ENCODE measurements around the gene LCLAT1.
"Not testable (repeated sequence)": the region's sequence is repeated elsewhere in the genome, so short reads cannot be mapped to it uniquely, and the experiment has no call there.

The LCLAT1 gene

DNA sequence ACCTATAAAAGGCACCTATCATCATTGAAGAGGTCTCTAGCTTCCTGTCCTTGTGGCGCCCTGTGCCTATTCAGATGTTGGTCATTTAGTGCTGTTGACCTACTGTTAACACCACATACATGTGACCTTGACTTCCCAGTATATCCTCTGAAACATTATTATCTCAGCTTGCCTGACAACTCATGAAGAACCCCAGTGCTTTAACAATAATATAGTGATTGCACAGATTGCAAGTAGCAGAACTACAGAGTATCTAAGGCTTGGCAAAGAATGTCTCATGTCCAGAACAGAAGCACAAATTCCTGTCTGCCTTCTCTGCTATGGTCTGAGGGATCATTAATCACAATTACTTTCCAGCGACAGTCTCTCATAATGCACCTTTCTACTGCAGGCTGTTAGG is 165.3 kb downstream of the LCLAT1 start:
- no peak for FAIRE-seq

DNA sequence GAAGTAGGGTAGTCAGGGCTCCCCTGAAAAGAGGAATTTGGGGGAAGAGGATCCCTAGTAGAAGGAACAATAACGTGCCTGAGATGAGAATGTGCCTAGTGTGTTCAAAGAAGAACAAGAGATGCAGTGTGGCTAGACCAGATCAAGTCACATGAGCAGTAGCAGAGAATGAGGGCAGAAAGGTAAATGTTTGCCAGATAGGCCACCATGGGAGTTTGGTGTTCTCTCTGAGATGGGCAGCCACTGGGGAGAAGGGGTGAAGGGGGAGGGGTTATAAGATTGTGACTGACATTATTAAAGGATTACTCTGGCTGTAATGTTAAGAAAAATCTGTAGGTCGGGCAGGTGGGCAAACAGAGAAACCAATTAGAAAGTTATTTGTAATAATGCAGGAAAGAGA is 166.0 kb downstream of the LCLAT1 start:
- FAIRE-seq = no peak

- not testable (repeated sequence) for FAIRE-seq
Measured at GRCh38 chr2:30614227-30614626, 167.2 kb downstream of the LCLAT1 start.

DNA sequence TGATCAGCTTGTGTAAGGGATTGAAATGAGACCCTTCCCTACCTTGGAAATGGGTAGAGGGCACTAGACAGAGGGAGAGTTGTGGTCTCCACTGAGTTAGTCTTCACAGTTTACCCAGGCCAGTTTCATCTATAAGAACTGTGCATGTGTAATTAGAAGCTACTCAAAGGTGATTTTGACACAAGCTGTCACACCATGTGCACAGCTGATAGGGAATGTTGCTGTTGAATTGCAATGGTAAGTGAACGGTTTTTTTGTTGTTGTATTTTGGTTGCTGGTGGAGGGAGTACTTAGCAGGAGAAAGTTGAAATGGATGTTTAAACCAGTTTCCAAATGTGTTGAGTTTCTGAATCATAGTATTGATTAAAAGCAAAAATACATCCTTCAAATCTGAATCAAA is 168.9 kb downstream of the LCLAT1 start:
- FAIRE-seq = no peak

DNA sequence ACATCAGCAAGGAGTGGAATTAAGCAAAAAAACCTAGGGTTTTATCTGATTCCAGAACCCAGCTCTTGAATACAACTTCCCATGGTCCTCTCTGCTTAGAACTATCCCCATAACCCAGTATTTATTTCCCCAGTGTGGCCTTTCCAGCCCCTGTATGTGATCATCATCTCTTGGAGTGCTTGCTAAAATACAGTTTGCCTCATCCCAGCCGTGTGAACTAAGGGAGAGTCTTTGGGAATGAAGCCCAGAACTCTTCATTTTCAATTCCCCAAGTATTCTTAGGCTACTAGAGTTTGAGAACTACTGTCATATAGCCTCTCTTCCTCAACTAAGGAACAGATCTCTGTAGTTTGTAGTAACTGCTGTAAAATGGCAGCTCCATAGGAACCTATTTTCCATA is 173.1 kb downstream of the LCLAT1 start:
- FAIRE-seq = no peak

DNA sequence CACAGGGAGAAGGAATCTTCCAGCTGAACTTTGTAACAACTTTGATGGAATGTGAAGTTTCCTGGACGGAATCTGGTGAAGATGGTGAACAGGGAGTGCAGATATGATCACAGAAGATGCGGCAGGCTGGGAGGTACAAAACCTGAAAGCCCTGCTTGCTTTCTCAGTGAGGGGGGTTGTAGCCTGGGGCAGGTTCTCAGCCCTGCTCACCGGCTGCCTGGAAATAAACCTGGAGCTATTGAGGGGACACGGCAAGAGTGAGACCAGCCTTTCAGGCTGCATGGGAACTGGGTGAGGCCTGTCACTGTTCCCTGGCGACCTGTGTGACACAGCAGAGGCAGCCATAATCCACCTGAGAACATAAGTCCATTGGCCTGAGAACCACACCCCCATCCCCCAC is 174.8 kb downstream of the LCLAT1 start:
- FAIRE-seq = no peak

GRCh38 chr2:30622452-30622851 is 175.4 kb downstream of the LCLAT1 start:
- no peak for FAIRE-seq

- FAIRE-seq = no peak
Measured at GRCh38 chr2:30625276-30625675, 178.2 kb downstream of the LCLAT1 start.

DNA sequence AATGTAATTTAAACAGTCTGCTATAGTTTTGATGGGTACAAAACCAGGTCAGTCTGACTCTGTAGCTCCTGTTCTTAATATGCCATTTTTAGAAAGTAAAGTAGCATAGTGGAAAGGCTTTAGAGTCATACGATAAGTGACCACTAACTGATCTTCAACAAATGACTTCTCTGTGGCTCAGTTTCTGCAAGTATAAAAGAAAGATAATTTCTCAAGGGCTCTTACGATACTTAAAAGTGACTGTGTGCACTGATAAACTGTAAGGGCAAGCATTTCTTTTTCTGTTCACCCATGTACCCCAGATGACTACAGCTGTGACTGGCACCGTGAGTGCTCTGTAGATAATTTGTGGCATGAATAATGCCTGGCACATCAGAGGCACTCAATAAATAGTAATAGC is 178.7 kb downstream of the LCLAT1 start:
- FAIRE-seq = no peak

GRCh38 chr2:30626397-30626796 is 179.4 kb downstream of the LCLAT1 start:
- FAIRE-seq = no peak

GRCh38 chr2:30627151-30627550 is 180.1 kb downstream of the LCLAT1 start:
- no peak for FAIRE-seq

DNA sequence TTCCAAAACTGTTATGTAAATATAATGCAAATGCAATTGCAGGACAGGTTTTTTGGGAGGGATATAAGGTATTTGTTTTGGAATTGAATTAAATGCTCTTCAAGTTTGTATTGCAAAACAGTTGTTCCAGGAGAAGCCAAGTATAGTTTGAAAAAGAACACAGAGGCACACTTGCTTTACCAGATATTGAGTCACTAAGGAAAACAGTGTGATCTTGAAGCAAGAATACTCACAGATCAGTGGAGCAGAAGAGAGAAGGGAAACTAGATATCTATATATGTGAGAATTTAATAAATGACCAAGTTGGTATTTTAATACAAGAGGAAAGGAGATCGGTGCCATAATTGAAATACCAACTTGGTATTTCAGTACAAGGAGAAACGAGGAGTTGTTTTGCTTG is 181.3 kb downstream of the LCLAT1 start:
- FAIRE-seq = no peak

- FAIRE-seq = no peak
Measured at GRCh38 chr2:30629866-30630265, 182.8 kb downstream of the LCLAT1 start.

GRCh38 chr2:30631051-30631671 is 184.1 kb downstream of the LCLAT1 start:
- FAIRE-seq = no peak

GRCh38 chr2:30633039-30633438 is 186.0 kb downstream of the LCLAT1 start:
- FAIRE-seq = no peak

DNA sequence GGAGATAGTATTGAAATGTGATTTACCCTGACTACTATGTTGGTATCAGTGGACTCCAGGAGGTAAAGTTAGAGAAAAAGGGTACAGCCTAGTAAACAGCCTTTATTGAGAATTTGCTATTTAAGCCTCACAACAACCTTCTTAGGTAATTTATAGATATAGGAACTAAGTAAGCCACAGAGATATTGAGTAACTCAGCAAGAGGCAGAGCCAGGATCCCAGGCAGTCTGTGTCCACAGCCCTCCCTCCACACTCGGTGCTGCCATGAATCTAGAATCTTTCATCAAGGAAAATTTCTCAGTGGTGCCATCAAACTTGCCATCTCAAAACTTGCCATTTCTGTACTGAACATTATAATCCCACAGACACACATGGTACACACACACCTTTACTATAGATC is 189.3 kb downstream of the LCLAT1 start:
- no peak for FAIRE-seq

DNA sequence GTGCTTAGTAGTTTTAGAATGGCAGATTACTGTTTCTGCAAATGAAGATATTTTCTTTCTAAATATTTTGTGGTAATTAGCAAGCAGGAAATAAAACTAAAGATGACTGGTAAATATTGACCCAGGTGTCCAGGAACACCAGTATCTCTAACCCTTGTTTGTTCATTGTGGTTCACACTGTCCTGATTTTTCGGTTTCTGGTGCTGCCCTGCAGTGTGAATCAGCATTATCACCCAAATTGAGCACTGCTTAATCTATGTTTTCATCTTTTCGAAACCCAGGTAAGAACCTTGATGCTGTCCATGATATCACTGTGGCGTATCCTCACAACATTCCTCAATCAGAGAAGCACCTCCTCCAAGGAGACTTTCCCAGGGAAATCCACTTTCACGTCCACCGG is 192.8 kb downstream of the LCLAT1 start:
- no peak for FAIRE-seq

DNA sequence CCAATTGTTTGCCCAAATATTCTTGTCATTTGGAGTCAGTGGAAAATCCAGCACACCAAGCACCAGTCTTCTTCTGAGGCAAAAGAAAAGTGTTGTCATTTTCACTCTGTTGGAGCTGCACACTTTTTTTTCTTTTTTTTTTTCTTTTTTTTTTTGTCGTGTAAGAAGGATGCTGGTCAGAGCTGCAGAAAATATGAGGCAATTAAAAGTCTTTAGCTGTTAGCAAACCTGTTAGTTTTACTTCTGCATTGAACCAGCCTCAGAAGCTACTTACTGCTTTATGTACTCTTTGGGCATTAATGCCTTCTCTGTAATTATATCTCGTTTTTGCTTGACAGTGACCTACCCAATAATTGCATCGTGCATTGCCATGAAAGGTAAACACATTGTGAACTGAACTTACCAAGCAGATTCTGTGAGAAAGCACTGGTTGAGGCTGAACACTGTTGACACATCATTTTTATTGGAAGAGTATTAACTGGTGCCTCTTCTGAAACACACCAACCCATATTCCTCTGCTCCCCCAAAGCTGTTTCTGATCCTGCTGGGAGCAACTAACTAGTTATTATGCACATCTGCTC is 194.8 kb downstream of the LCLAT1 start:
- FAIRE-seq = no peak

- not testable (repeated sequence) for FAIRE-seq
Measured at GRCh38 chr2:30643013-30643412, 196.0 kb downstream of the LCLAT1 start.

DNA sequence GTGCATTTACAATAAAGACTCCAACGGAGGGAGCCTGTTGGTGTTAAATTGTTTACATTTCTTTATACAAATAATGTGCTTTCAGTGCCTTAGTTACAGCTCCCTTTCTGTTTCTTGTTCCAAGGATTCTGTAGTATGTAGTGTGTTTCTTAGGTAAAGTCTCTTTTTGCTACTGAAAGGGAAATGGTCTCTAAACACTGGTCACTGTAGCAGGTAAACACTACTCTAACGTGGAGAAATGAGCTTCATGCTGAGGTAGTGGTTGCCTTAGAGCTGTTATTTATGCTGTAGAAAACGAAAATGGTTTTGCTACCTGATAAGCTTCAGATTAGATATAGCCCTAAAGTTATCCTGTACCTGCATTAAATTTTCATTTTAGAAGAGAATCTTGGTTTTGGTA is 196.6 kb downstream of the LCLAT1 start:
- FAIRE-seq = no peak

DNA sequence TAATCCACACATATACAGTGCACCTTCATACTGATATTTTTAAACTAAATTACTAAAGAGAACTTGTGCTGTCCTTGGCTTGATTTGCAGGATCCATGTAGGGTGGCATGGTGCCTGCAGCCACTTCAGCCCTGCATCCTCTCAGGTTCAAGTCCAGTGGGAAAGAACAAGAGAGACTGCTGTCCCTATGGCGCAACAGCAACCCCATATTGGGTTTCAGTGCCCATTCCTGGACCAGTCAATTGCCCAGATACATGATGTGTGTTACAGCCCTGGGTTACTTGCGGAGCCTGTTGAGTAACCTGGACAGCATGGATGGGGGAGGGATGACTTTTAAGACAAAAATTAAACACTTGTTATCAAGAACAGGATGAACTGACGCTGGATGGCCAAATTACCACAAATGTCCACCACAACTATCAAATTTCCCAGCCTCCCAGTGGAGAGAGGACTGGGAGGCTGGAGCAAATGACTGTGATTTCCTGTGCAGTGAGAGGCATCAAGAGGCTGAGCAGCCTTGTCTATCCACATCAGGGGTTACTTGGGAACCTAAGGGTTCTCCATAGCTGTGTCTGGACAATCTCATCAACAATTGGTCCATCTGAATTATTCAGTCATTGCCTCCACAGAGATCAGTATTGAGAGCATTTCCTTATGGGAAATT is 198.2 kb downstream of the LCLAT1 start:
- no peak for FAIRE-seq

DNA sequence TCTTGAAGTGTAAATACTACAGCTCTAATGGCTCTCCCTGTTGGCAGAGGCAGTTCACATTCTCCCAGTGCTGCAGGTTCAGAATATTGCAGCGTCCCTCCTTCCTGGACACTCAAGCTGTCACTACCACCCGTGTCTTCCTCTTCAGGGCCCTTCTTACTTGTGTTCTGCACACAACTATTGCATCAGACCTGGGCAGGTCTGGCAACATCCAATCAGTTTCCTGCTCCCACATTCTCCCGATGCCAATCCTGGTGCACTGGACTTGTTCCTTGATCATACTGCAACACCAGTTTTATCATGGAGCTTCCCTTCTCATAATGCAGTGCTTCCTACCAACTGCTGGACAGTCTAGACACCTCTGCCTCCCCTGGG is 198.7 kb downstream of the LCLAT1 start:
- FAIRE-seq = no peak

DNA sequence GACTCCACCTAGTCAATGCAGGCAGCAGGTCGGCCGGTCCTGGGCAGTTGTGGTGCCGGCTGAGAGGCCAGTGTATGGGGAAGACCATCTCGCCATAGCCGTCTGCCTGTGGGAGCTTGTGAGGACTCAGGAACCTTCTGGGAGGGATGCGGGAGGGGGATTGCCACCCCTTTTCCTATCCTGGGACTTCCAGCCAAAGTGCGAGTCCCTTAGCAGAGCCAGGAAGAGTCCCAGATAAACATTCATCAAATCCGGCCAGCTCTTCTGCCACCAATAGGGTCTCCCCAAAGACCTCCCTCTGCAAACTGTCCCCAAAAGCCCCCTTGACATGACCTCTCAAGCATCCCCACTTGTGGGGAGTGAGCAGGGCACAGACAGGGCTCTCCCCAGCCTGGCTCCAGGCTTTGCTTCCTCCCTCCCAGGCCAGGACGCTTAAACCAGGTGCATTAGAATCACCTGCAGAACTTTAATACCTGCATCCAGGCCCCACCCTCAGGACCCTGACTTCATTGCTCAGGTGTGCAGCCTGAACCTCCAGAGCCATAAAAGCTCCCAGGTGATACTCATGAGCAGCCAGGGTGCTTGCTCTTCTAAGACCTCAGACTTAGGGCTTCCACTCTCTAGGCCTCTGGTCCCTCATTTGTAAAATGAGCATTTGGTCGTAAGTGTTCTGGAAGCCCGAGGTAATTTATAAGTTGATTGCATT is 200.9 kb downstream of the LCLAT1 start:
- FAIRE-seq = no peak

- FAIRE-seq = no peak
Measured at GRCh38 chr2:30649278-30649677, 202.2 kb downstream of the LCLAT1 start.

All from TTC549 (cell line).